ENCODE measurements around the gene FBXO31.
"Not testable (repeated sequence)": the region's sequence is repeated elsewhere in the genome, so short reads cannot be mapped to it uniquely, and the experiment has no call there.

FBXO31 gene

GRCh38 chr16:87365021-87365713 lies 18.4 kb downstream of the FBXO31 start:
- POLR2A ChIA-PET = no interaction called here
- Histone ChIP-seq H3K4me3 (ENCODE audit: control insufficient read depth in 1 of 7, extremely low read depth in 1 of 7, insufficient read depth in 4 of 7, low read depth in 2 of 7, low read length in 6 of 7) (no peak overlapping the region), H3K27ac (ENCODE audit: insufficient read depth in 1 of 2, low read depth in 1 of 2, low read length in 2 of 2, poor library complexity in 1 of 2, severe bottlenecking in 2 of 2) (no peak overlapping the region), H3K4me1 (ENCODE audit: control extremely low read depth in 1 of 4, control insufficient read depth in 4 of 4, insufficient read depth in 4 of 4, low read length in 3 of 4) (peaks cover 7 to 20% (median 13%) of the 10 kb centered on the region in 4 experiments), H3K9me3 (ENCODE audit: control extremely low read depth in 1 of 5, control insufficient read depth in 4 of 5, insufficient read depth in 2 of 5, low read depth in 1 of 5, low read length in 4 of 5) (no peaks in the 10 kb centered on the region), H3K36me3 (ENCODE audit: control insufficient read depth in 4 of 4, insufficient read depth in 4 of 4, low read length in 3 of 4) (peaks cover 0 to 27% (median 12%) of the 10 kb centered on the region in 4 experiments), H3K27me3 (replicated peaks in 2 of 5; ENCODE audit: control insufficient read depth in 4 of 5, insufficient read depth in 5 of 5, low read length in 4 of 5) (no peaks in the 10 kb centered on the region)
- CTCF ChIA-PET = interaction anchor here (2.1 kb wide), 1 partner anchor 25 kb away, joined by 5 read pairs; no protein-coding TSS in a partner anchor
- DNase-seq = no peak
- 94% methylated on average over 12 of the region's 13 CpGs for WGBS (ENCODE audit: insufficient coverage)

GRCh38 chr16:87363771-87364455 lies 19.7 kb downstream of the FBXO31 start:
- CTCF ChIA-PET = interaction anchor here (0.9 to 2.1 kb wide), 4 partner anchors 10 to 25 kb away, joined by 3 to 5 read pairs (median 3); no protein-coding TSS in a partner anchor
- H3K27me3 ChIP-seq (replicated peaks in 2 of 5; ENCODE audit: control insufficient read depth in 4 of 5, insufficient read depth in 5 of 5, low read length in 4 of 5) = no peaks in the 10 kb centered on the region
- POLR2A ChIA-PET = no interaction called here
- peaks cover 7 to 20% (median 12%) of the 10 kb centered on the region in 4 experiments for H3K4me1 ChIP-seq (ENCODE audit: control extremely low read depth in 1 of 4, control insufficient read depth in 4 of 4, insufficient read depth in 4 of 4, low read length in 3 of 4)
- DNase-seq = peak in 1 of 3 donors; percentile 3
- H3K9me3 ChIP-seq (ENCODE audit: control extremely low read depth in 1 of 5, control insufficient read depth in 4 of 5, insufficient read depth in 2 of 5, low read depth in 1 of 5, low read length in 4 of 5) = no peaks in the 10 kb centered on the region
- peaks cover 0 to 39% (median 21%) of the 10 kb centered on the region in 4 experiments for H3K36me3 ChIP-seq (ENCODE audit: control insufficient read depth in 4 of 4, insufficient read depth in 4 of 4, low read length in 3 of 4)
- 66% methylated on average over 9 of the region's 17 CpGs for WGBS (ENCODE audit: insufficient coverage)
- peak overlapping the region in 1 of 7 experiments; percentile 61 for H3K4me3 ChIP-seq (ENCODE audit: control insufficient read depth in 1 of 7, extremely low read depth in 1 of 7, insufficient read depth in 4 of 7, low read depth in 2 of 7, low read length in 6 of 7)
- no peak overlapping the region for H3K27ac ChIP-seq (ENCODE audit: insufficient read depth in 1 of 2, low read depth in 1 of 2, low read length in 2 of 2, poor library complexity in 1 of 2, severe bottlenecking in 2 of 2)

GRCh38 chr16:87362828-87363559 lies 20.6 kb downstream of the FBXO31 start:
- DNase-seq; H3K9me3 ChIP-seq (ENCODE audit: control extremely low read depth in 1 of 5, control insufficient read depth in 4 of 5, insufficient read depth in 2 of 5, low read depth in 1 of 5, low read length in 4 of 5); POLR2A ChIA-PET; H3K27me3 ChIP-seq (replicated peaks in 2 of 5; ENCODE audit: control insufficient read depth in 4 of 5, insufficient read depth in 5 of 5, low read length in 4 of 5); H3K27ac ChIP-seq (ENCODE audit: insufficient read depth in 1 of 2, low read depth in 1 of 2, low read length in 2 of 2, poor library complexity in 1 of 2, severe bottlenecking in 2 of 2); H3K4me3 ChIP-seq (ENCODE audit: control insufficient read depth in 1 of 7, extremely low read depth in 1 of 7, insufficient read depth in 4 of 7, low read depth in 2 of 7, low read length in 6 of 7): not testable (repeated sequence)
- Histone ChIP-seq H3K4me1 (ENCODE audit: control extremely low read depth in 1 of 4, control insufficient read depth in 4 of 4, insufficient read depth in 4 of 4, low read length in 3 of 4) (peaks cover 0 to 16% (median 4%) of the 10 kb centered on the region in 4 experiments), H3K36me3 (ENCODE audit: control insufficient read depth in 4 of 4, insufficient read depth in 4 of 4, low read length in 3 of 4) (peaks cover 0 to 48% (median 27%) of the 10 kb centered on the region in 4 experiments)
- 97% methylated on average over 12 of the region's 13 CpGs for WGBS (ENCODE audit: insufficient coverage)
- CTCF ChIA-PET = interaction anchor here (0.9 to 2.1 kb wide), 3 partner anchors 14 to 26 kb away, joined by 3 to 5 read pairs (median 3); no protein-coding TSS in a partner anchor

DNA sequence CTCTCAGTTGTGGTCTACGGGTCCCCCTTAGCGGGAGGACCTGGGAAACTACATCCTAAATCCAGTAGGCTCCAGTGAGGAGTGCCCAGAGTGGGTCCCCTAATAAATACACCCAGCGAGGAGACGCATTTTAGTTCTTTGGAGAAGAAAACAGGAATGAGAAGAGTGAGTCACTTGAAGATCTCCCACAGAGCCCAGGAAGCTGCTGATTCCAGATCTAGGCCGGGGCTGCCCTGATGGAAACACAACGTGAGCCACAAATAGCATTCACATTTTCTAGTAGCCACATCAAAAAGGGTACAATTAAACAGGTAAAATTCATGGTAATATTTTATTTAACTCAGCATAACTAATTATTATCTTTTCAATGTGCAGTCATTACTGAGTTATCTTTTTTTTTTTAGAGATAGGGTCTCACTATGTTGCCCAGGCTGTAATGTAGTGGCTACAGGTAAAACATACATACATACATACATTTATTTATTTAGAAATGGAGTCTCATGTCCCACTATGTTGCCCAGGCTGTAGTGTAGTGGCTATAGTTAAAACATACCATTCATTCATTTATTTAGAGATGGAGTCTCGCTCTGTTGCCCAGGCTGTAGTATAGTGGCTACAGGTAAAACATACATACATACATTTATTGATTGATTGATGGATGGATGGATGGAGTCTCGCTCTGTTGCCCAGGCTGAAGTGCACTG lies 21.5 kb downstream of the FBXO31 start:
- peaks cover 0 to 49% (median 28%) of the 10 kb centered on the region in 4 experiments for H3K36me3 ChIP-seq (ENCODE audit: control insufficient read depth in 4 of 4, insufficient read depth in 4 of 4, low read length in 3 of 4)
- WGBS (ENCODE audit: insufficient coverage) = 97% methylated on average over 5 of the region's 8 CpGs
- ChIA-PET CTCF (no interaction called here), POLR2A (no interaction called here)
- no peak overlapping the region for H3K4me3 ChIP-seq (ENCODE audit: control insufficient read depth in 1 of 7, extremely low read depth in 1 of 7, insufficient read depth in 4 of 7, low read depth in 2 of 7, low read length in 6 of 7)
- H3K4me1 ChIP-seq (ENCODE audit: control extremely low read depth in 1 of 4, control insufficient read depth in 4 of 4, insufficient read depth in 4 of 4, low read length in 3 of 4) = peaks cover 0 to 16% (median 4%) of the 10 kb centered on the region in 4 experiments
- DNase-seq = no peak
- H3K9me3 ChIP-seq (ENCODE audit: control extremely low read depth in 1 of 5, control insufficient read depth in 4 of 5, insufficient read depth in 2 of 5, low read depth in 1 of 5, low read length in 4 of 5) = no peaks in the 10 kb centered on the region
- no peak overlapping the region for H3K27ac ChIP-seq (ENCODE audit: insufficient read depth in 1 of 2, low read depth in 1 of 2, low read length in 2 of 2, poor library complexity in 1 of 2, severe bottlenecking in 2 of 2)
- no peaks in the 10 kb centered on the region for H3K27me3 ChIP-seq (replicated peaks in 2 of 5; ENCODE audit: control insufficient read depth in 4 of 5, insufficient read depth in 5 of 5, low read length in 4 of 5)

GRCh38 chr16:87360862-87361610 lies 22.5 kb downstream of the FBXO31 start:
- CTCF ChIA-PET = interaction anchor here (1.1 to 1.3 kb wide), 2 partner anchors 12 to 18 kb away, joined by 3 read pairs; no protein-coding TSS in a partner anchor
- H3K27ac ChIP-seq (ENCODE audit: insufficient read depth in 1 of 2, low read depth in 1 of 2, low read length in 2 of 2, poor library complexity in 1 of 2, severe bottlenecking in 2 of 2) = no peak overlapping the region
- WGBS (ENCODE audit: insufficient coverage) = 98% methylated on average over 15 of the region's 16 CpGs
- H3K27me3 ChIP-seq (replicated peaks in 2 of 5; ENCODE audit: control insufficient read depth in 4 of 5, insufficient read depth in 5 of 5, low read length in 4 of 5) = no peaks in the 10 kb centered on the region
- peaks cover 0 to 44% (median 31%) of the 10 kb centered on the region in 4 experiments for H3K36me3 ChIP-seq (ENCODE audit: control insufficient read depth in 4 of 4, insufficient read depth in 4 of 4, low read length in 3 of 4)
- POLR2A ChIA-PET = no interaction called here
- H3K9me3 ChIP-seq (ENCODE audit: control extremely low read depth in 1 of 5, control insufficient read depth in 4 of 5, insufficient read depth in 2 of 5, low read depth in 1 of 5, low read length in 4 of 5) = no peaks in the 10 kb centered on the region
- no peak for DNase-seq
- H3K4me1 ChIP-seq (ENCODE audit: control extremely low read depth in 1 of 4, control insufficient read depth in 4 of 4, insufficient read depth in 4 of 4, low read length in 3 of 4) = peaks cover 0 to 16% (median 4%) of the 10 kb centered on the region in 4 experiments
- H3K4me3 ChIP-seq (ENCODE audit: control insufficient read depth in 1 of 7, extremely low read depth in 1 of 7, insufficient read depth in 4 of 7, low read depth in 2 of 7, low read length in 6 of 7) = no peak overlapping the region

DNA sequence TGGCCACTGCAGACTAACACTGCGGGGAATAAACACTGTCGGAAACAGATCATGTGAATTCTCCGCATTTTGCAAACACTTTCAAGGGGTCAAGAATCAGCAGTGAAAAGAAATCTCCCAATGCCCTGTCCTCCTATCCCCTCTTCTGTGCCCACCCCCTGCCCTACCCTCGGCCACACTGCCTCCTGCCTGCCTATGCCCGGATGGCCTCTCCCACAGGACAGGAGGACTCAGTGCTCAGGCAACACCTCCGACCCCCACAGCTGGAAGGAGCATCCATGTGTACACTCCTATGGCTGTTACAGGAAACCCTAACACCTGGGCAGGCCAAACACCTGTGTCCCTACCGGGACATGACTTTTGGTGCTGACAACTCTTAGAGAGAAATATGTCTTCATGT lies 24.5 kb downstream of the FBXO31 start:
- 95% methylated on average over 6 of the region's 7 CpGs for WGBS (ENCODE audit: insufficient coverage)
- H3K36me3 ChIP-seq (ENCODE audit: control insufficient read depth in 4 of 4, insufficient read depth in 4 of 4, low read length in 3 of 4) = peaks cover 0 to 43% (median 30%) of the 10 kb centered on the region in 4 experiments
- peaks cover 0 to 5% (median under 1%) of the 10 kb centered on the region in 4 experiments for H3K4me1 ChIP-seq (ENCODE audit: control extremely low read depth in 1 of 4, control insufficient read depth in 4 of 4, insufficient read depth in 4 of 4, low read length in 3 of 4)
- H3K27ac ChIP-seq (ENCODE audit: insufficient read depth in 1 of 2, low read depth in 1 of 2, low read length in 2 of 2, poor library complexity in 1 of 2, severe bottlenecking in 2 of 2) = no peak overlapping the region
- no peak for DNase-seq
- ChIA-PET POLR2A (no interaction called here), CTCF (no interaction called here)
- no peak overlapping the region for H3K4me3 ChIP-seq (ENCODE audit: control insufficient read depth in 1 of 7, extremely low read depth in 1 of 7, insufficient read depth in 4 of 7, low read depth in 2 of 7, low read length in 6 of 7)
- H3K9me3 ChIP-seq (ENCODE audit: control extremely low read depth in 1 of 5, control insufficient read depth in 4 of 5, insufficient read depth in 2 of 5, low read depth in 1 of 5, low read length in 4 of 5) = no peaks in the 10 kb centered on the region
- no peaks in the 10 kb centered on the region for H3K27me3 ChIP-seq (replicated peaks in 2 of 5; ENCODE audit: control insufficient read depth in 4 of 5, insufficient read depth in 5 of 5, low read length in 4 of 5)

All from common myeloid progenitor, CD34-positive (primary cell).